Adrenal gland (tissue), 5 donors: Measurements from ENCODE around the gene ACSL4.

Experiments
- CTCF ChIP-seq, 6 experiments: fragments of 450-650 bp in 4 of 6; fragments of 200-600 bp in 2 of 6; sonication (generic) in 1 of 6; IDR thresholded peaks; 1 replicate in 5 of 6; 2 replicates in 1 of 6; pipeline versions ENCODE4 v1.5.1 to v1.8.0; 2016 to 2021; ENCODE audit warnings: antibody characterized with exemption in 6 of 6, mild to moderate bottlenecking in 2 of 6, moderate library complexity in 1 of 6
- POLR2A ChIP-seq, 2 donors: fragments of 450-650 bp; IDR thresholded peaks; one replicate each; pipeline ENCODE4 v1.6.1; 2017; ENCODE audit warnings: antibody characterized with exemption in 2 of 2, mild to moderate bottlenecking in 2 of 2, moderate library complexity in 1 of 2
- donor health status: DM: no; HTN: no; CAD: no.

- TF ChIP-seq CTCF (IDR thresholded peaks at IDR 0.05) = no peak
- TF ChIP-seq POLR2A (IDR thresholded peaks at IDR 0.05) = no peak
Observed at GRCh38 chrX:109719264-109719663, 13.8 kb downstream of the ACSL4 start.
